ENCODE results near the gene GRIK3. TPM values are rescaled to one million over a fixed set of nuclear protein-coding genes. Genes with fewer than 3 reads are reported as not detected.

GRIK3 gene
- total RNA-seq, 1 experiment from 2014 or later = not detected

- Histone ChIP-seq H3K4me2 (ENCODE audit: low read length) (no peak overlapping the region), H3K27ac (ENCODE audit: low read length) (no peak overlapping the region), H3K27me3 (ENCODE audit: low read length) (peaks cover 70% of the 10 kb centered on the region), H3K79me2 (ENCODE audit: low read length) (no peaks in the 10 kb centered on the region), H3K4me3 (ENCODE audit: low read length) (no peak overlapping the region), H3K4me1 (ENCODE audit: insufficient read depth, low read length) (no peaks in the 10 kb centered on the region), H2AFZ (ENCODE audit: low read length) (no peak overlapping the region), H4K20me1 (ENCODE audit: low read length) (no peaks in the 10 kb centered on the region), H3K9me3 (ENCODE audit: low read length) (no peaks in the 10 kb centered on the region), H3K9ac (ENCODE audit: low read length) (no peak overlapping the region), H3F3A (ENCODE audit: low read length, unreplicated experiment) (no peaks in the 10 kb centered on the region), H3K9me2 (replicated peaks; ENCODE audit: low read length) (no peaks in the 10 kb centered on the region), H3K36me3 (ENCODE audit: low read depth, low read length) (no peaks in the 10 kb centered on the region)
- ATAC-seq (no peak), DNase-seq (no peak)
- BruUV-seq (replicated peaks) = no TSS peak
- CTCF ChIA-PET = no interaction called here
- intact Hi-C loops (cut with micrococcal nuclease) = no loop called here
- TF ChIP-seq EZH2phosphoT487 (IDR thresholded peaks at IDR 0.05; ENCODE audit: borderline replicate concordance, low read length) = no peak
- TF ChIP-seq CTCF (conservative IDR thresholded peaks at IDR 0.05; ENCODE audit: low read depth, low read length) = no peak
- no peak for TF ChIP-seq EZH2 (IDR thresholded peaks at IDR 0.05; ENCODE audit: low read length, unreplicated experiment)
- POLR2A ChIA-PET (ENCODE audit: unreplicated experiment) = no interaction called here
These were observed 184.4 kb downstream of the GRIK3 start for GRCh38 chr1:36849956-36850355.

GRCh38 chr1:36847761-36848160, 186.6 kb downstream of the GRIK3 start:
- H4K20me1 ChIP-seq (ENCODE audit: low read length) = no peaks in the 10 kb centered on the region
- H3K4me1 ChIP-seq (ENCODE audit: insufficient read depth, low read length) = no peaks in the 10 kb centered on the region
- no peak for DNase-seq
- H3K4me3 ChIP-seq (ENCODE audit: low read length) = no peak overlapping the region
- H3K9me3 ChIP-seq (ENCODE audit: low read length) = no peaks in the 10 kb centered on the region
- intact Hi-C loops (cut with micrococcal nuclease) = no loop called here
- no peaks in the 10 kb centered on the region for H3F3A ChIP-seq (ENCODE audit: low read length, unreplicated experiment)
- H3K9me2 ChIP-seq (replicated peaks; ENCODE audit: low read length) = no peaks in the 10 kb centered on the region
- CTCF ChIA-PET = no interaction called here
- no peaks in the 10 kb centered on the region for H3K79me2 ChIP-seq (ENCODE audit: low read length)
- no peak overlapping the region for H2AFZ ChIP-seq (ENCODE audit: low read length)
- H3K36me3 ChIP-seq (ENCODE audit: low read depth, low read length) = no peaks in the 10 kb centered on the region
- POLR2A ChIA-PET (ENCODE audit: unreplicated experiment) = no interaction called here
- H3K27me3 ChIP-seq (ENCODE audit: low read length) = peaks cover 69% of the 10 kb centered on the region
- no peak overlapping the region for H3K9ac ChIP-seq (ENCODE audit: low read length)
- no peak for ATAC-seq
- no TSS peak for BruUV-seq (replicated peaks)
- H3K4me2 ChIP-seq (ENCODE audit: low read length) = no peak overlapping the region
- no peak for TF ChIP-seq EZH2 (IDR thresholded peaks at IDR 0.05; ENCODE audit: low read length, unreplicated experiment)
- no peak for TF ChIP-seq EZH2phosphoT487 (IDR thresholded peaks at IDR 0.05; ENCODE audit: borderline replicate concordance, low read length)
- TF ChIP-seq CTCF (conservative IDR thresholded peaks at IDR 0.05; ENCODE audit: low read depth, low read length) = no peak
- H3K27ac ChIP-seq (ENCODE audit: low read length) = no peak overlapping the region

- POLR2A ChIA-PET (ENCODE audit: unreplicated experiment) = no interaction called here
- Histone ChIP-seq H2AFZ (ENCODE audit: low read length) (no peak overlapping the region), H3K9me3 (ENCODE audit: low read length) (no peaks in the 10 kb centered on the region), H3K4me2 (ENCODE audit: low read length) (no peak overlapping the region), H3K79me2 (ENCODE audit: low read length) (no peaks in the 10 kb centered on the region), H3K4me3 (ENCODE audit: low read length) (no peak overlapping the region), H4K20me1 (ENCODE audit: low read length) (no peaks in the 10 kb centered on the region), H3K36me3 (ENCODE audit: low read depth, low read length) (no peaks in the 10 kb centered on the region), H3K9ac (ENCODE audit: low read length) (no peak overlapping the region), H3F3A (ENCODE audit: low read length, unreplicated experiment) (no peaks in the 10 kb centered on the region), H3K4me1 (ENCODE audit: insufficient read depth, low read length) (no peaks in the 10 kb centered on the region), H3K27me3 (ENCODE audit: low read length) (peaks cover 69% of the 10 kb centered on the region), H3K9me2 (replicated peaks; ENCODE audit: low read length) (no peaks in the 10 kb centered on the region), H3K27ac (ENCODE audit: low read length) (no peak overlapping the region)
- no TSS peak for BruUV-seq (replicated peaks)
- intact Hi-C loops (cut with micrococcal nuclease) = no loop called here
- TF ChIP-seq CTCF (conservative IDR thresholded peaks at IDR 0.05; ENCODE audit: low read depth, low read length) = no peak
- no peak for TF ChIP-seq EZH2phosphoT487 (IDR thresholded peaks at IDR 0.05; ENCODE audit: borderline replicate concordance, low read length)
- TF ChIP-seq EZH2 (IDR thresholded peaks at IDR 0.05; ENCODE audit: low read length, unreplicated experiment) = no peak
- ATAC-seq (no peak), DNase-seq (no peak)
- CTCF ChIA-PET = no interaction called here
These were observed 187.1 kb downstream of the GRIK3 start for GRCh38 chr1:36847186-36847585.
